NOMO-1 treated with DMSO at 0.1 percent for 48 hours (cell line): ENCODE results near the gene C16orf96.
"Not testable (repeated sequence)": the region's sequence is repeated elsewhere in the genome, so short reads cannot be mapped to it uniquely, and the experiment has no call there.

ENCODE experiments used
- DNase-seq: peaks from one replicate; lab custom pipeline; 2025; ENCODE audit not compliant: unreplicated experiment; lab: John Stamatoyannopoulos, UW

C16orf96 gene

DNA sequence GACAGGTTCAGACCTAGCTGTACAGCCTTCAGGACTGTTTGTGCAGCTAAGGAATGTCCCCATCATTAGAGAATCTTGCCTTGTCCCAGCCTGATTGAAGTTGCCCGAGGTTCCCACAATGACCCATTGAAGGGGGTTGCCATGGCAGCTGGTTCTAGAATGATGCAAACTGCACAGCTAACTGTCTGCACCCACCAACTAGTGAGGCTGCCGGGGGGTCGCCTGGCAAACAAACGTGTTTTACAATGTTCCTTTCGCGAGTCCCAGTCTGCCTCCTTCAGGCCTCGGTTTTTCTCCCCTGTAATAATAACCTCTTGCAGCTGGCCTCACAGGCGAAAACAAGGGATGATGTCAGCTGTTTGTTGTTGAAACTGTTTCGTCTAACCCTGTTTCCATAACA is 5.5 kb downstream of the C16orf96 start:
- DNase-seq: no peak

- no peak for DNase-seq
These were observed 8.6 kb downstream of the C16orf96 start for GRCh38 chr16:4564661-4565267.

DNA sequence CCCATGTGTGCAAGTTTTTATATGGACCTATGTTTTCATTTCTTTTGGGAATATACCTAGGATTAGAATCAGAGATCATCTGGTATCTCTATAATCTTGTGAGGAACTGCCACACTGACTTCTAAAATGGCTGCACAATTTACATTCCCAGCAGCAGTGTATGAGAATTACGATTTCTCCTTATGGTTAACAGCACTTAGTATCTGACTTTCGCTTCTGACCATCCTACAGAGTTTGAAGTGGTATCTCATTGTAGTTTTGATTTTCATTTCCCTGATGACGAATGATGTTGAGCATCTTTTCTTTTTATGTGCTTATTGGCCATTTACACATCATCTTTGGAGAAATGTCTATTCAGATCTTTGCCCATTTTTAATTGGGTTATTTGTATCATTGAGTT is 10.0 kb downstream of the C16orf96 start:
- DNase-seq: no peak

DNA sequence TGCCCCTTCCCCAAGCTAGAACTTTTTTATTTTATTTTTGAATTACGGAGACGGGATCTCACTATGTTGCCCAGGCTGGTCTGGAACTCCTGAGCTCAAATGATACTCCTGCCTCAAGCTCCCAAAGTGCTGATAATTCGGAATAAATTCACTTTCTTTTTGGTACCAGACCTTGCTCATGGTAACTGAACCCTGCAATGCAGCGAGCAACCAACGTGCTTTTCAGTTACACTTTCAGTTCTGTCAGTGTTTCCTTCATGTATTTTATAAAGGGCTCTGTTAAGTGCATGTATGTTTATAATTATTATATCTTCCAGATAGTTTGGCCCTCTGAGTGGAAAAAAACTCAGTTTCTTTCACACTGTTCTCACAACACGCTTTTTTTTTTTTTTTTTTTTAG is 13.9 kb downstream of the C16orf96 start:
- no peak for DNase-seq

DNA sequence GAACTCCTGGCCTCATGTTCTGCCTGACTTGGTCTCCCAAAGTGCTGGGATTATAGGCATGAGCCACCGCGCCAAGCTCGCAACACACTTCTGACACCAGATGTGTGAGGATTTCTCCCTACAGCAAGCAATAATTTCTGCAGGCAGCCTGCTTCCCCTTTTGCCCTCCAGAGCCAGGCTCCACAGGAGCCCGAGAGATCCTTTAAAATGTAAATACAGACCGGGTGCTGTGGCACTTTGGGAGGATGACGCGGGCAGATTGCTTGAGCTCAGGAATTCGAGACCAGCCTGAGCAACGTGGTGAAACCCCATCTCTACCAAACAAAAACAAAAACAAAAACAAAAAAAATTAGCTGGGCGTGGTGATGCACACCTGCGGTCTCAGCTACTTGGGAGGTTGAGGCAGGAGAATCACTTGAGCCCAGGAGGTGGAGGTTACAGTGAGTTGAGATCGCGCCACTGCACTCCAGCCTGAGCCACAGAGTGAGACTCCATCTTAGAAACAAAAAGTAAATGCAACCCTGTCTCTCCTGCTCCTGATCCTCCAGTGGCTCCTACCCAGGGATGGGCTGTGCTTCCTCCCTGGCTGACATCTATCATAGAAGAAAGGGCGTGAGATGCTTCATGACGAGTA is 14.7 kb downstream of the C16orf96 start:
- DNase-seq: no peak

GRCh38 chr16:4572715-4573114 is 16.6 kb downstream of the C16orf96 start:
- DNase-seq: no peak

DNA sequence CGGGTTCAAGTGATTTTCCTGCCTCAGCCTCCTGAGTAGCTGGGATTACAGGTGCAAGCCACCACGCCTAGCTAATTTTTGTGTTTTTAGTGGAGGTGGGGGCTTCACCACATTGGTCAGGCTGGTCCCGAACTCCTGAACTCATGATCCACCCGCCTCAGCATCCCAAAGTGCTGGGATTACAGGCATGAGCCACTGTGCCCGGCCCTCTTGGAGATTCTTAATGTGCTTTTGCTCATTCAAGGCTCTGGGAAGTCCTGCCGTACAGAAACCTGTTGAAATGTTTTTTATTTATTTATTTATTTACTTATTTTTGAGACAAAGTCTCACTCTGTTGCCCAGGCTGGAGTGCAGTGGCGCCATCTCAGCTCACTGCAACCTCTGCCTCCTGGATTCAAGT is 17.8 kb downstream of the C16orf96 start:
- not testable (repeated sequence) for DNase-seq

DNA sequence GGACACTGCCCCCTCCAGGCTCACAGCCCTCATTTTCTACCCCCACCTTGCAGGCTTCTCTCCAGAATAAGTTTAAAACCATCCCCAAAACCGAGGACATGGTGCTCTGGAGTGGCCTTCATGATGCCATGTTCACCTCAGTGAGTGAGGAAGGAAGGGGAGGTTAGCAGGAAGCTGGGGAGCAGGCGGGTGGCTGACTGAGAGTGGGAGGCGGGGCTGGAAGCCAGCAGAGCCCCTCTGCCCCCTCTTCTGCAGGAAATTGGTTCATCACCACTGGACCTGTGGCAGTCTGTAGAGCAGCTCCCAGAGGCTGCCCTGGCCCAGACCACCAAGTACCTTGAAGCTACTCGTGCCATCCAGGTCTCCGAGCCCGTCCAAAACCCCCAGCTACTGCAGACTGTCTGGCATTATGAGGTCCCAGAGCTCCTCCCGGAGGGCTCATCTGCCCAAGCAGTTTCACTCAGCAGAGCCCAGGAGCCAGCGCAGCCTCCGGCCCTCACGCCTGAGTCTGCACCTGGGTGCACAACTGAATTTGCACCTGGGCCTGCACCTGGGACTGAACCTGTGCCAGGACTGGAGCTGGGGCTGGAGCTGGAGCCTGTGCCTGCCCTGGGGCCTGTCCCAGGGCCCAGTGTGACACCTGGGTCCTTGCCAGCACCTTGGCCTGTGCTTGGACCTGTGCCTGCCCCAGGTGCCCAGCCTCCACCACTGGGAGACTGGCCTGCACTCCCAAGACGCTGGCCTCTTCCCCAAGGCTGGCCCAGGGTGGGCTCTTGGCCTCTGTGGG is 19.0 kb downstream of the C16orf96 start:
- no peak for DNase-seq

DNA sequence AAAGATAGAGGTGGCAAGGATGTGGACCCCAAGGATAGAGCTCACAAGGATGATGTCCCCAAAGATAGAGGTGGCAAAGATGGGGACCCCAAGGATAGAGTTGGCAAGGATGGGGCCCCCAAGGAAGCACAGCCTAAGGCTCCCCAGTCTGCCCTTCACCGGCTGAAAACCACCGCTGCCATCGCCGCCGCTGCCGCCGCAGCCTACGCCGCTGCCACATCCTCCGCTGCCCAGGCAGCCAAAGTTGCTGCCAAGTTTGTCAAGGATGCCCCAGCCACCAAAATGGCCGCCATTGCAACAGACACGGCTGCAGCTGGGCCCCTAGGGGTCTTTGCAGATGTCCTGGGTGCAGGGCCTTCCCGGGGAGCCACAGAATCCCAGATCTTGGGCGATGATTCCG is 19.9 kb downstream of the C16orf96 start:
- DNase-seq: no peak

GRCh38 chr16:4578961-4579530 is 22.9 kb downstream of the C16orf96 start:
- no peak for DNase-seq

DNA sequence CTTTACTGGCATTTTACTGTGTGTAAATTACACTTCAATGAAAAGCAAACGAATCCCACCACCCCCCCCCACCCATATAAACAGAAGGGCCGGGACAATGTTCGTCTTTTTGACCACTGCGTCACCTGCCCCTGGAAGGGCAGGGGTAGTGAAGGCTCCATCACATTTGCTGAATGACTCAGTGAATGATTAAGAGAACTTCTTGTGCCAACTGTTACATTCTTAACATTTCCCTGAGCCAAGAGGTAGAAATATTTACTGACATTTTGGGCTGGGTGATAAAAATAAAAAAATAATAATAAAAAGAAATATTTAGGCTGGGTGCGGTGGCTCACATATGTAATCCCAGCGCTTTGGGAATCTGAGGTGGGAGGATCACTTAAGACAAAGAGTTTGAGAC is 24.1 kb downstream of the C16orf96 start:
- DNase-seq: no peak

- DNase-seq: no peak
These were observed 27.8 kb downstream of the C16orf96 start for GRCh38 chr16:4583906-4584305.

DNA sequence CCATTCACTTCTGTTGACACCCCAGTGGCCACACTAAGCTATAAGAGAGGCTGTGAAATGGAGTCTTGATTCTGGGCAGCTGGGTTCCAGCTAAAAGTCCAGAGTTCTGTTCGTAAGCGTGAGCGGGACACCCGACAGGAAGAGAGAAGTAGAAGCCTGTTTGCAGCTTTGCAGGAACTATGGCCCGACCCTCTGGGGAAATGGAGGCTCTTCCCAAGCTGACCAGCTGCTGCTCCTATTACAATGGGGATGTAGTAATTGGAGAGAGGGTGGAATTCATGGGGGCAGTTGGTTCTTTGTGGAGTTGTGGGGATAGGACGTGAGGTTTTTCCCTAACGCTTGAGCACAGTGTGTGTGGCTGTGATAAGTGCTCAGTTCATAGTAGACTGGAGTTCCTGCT is 30.2 kb downstream of the C16orf96 start:
- no peak for DNase-seq

- DNase-seq: no peak
These were observed 32.2 kb downstream of the C16orf96 start for GRCh38 chr16:4588386-4588785.

- DNase-seq: no peak
These were observed 32.8 kb downstream of the C16orf96 start for GRCh38 chr16:4588961-4589360.

GRCh38 chr16:4591191-4591590 is 35.1 kb downstream of the C16orf96 start:
- DNase-seq: no peak

DNA sequence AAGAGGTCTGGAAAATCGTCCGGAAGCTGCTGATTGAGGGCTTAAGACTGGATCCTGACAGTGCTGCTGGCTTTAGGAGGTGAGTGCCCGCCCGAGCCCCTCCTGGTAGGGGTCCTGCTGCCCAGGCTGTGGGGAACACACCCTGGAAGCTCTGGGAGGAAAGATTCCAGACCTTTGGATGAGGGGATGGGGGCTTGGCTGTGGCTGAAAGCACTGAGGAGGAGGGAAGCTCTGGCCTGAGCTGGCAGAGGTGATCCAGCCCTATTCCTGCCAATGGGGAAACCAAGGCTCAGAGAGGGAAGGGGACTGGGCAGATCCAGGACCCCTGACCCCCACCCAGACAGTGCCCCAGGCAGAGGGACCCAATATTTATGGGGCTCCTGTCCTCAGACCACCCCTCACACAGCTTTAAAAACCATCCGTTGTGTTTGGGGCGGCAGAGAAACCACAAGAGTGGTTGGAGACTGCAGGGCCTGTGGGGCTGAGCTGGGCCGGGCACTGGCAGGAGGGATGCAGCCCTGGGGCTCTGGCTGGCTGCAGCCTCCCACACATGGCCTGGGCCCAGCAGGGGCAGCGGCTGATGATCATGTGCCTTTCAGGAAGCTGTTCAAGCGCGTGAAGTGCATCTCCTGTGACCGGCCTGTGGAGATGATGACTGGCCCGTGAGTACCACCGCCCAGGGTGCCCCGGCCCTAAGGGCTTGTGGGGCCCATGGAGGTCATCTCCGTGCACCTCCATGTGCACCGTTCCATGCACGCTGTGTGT is 35.7 kb downstream of the C16orf96 start:
- DNase-seq: no peak

- DNase-seq: no peak
These were observed 36.9 kb downstream of the C16orf96 start for GRCh38 chr16:4593086-4593485.

GRCh38 chr16:4594433-4595410 is 38.6 kb downstream of the C16orf96 start:
- DNase-seq: no peak

DNA sequence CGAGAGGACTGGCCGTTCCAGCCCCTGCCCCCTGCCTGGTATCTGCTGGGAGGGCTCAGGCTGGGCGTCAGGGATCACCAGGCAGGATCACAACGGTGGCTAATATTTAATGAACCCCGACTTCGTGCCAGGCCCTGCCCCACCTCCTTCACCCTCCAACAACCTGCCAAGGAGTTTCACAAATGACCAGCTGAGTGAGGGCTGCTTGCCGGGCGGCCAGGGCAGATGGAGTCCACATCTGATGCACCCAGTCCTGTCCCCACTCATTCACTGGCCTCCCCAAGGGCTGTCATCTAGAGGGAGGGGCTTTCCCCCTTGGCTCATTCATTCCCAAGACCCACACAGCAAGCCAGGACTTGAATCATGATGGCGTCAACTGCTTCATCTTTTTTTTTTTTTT is 41.0 kb downstream of the C16orf96 start:
- DNase-seq: no peak
